Measurements from ENCODE around the gene PPFIA1.

The PPFIA1 gene

DNA sequence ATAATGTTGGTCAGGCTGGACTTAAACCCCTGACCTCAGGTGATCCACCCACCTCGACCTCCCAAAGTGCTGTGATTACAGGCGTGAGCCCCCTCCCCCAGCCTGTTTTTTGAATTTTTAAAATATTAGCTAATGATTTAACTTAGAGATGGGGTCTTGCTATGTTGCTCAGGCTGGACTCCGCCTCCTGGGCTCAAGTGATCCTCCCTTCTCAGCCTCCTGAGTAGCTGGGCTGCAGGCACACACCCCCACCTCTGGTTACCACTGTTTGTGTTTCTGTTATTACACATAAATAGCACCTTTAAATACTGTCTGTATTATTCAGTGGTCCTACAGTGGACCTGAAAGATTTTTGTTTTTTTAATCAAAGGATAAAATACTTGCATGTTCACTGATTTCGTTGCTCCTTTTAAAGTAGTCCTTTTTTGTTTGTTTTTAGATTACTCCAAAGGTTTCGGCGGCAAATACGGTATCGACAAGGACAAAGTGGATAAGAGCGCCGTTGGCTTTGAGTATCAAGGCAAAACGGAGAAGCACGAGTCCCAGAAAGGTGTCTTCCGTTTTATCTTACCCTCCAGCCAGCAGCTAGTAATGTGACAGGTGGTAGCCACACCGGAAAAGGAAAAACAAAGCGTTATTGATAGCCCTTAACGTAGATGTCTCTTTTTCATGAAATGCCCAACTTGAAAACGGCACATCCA is 149.0 kb downstream of the PPFIA1 start:
- DNase-seq, result no peak

- DNase-seq, result no peak
These were observed 149.5 kb downstream of the PPFIA1 start for GRCh38 chr11:70420008-70420464.

GRCh38 chr11:70420496-70420895 is 150.0 kb downstream of the PPFIA1 start:
- no peak for DNase-seq

DNA sequence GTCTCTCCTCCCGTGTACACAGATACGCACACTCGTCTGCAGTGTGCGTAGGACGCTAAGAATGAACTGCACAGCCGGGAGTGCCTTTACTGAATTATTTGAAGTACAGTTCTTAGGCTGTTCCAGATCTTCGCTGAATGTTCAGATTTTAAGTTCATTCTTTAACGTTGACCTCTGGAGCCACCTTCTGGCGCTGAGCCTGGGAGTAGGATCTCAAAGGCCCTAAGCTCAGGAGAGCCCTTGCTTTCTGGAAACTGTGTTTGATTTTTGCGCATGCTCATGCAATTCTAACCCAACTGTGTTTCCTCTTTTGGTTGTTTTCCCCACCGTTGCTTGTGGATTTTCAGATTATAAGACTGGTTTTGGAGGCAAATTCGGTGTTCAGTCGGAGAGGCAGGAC is 150.6 kb downstream of the PPFIA1 start:
- DNase-seq, result no peak

DNA sequence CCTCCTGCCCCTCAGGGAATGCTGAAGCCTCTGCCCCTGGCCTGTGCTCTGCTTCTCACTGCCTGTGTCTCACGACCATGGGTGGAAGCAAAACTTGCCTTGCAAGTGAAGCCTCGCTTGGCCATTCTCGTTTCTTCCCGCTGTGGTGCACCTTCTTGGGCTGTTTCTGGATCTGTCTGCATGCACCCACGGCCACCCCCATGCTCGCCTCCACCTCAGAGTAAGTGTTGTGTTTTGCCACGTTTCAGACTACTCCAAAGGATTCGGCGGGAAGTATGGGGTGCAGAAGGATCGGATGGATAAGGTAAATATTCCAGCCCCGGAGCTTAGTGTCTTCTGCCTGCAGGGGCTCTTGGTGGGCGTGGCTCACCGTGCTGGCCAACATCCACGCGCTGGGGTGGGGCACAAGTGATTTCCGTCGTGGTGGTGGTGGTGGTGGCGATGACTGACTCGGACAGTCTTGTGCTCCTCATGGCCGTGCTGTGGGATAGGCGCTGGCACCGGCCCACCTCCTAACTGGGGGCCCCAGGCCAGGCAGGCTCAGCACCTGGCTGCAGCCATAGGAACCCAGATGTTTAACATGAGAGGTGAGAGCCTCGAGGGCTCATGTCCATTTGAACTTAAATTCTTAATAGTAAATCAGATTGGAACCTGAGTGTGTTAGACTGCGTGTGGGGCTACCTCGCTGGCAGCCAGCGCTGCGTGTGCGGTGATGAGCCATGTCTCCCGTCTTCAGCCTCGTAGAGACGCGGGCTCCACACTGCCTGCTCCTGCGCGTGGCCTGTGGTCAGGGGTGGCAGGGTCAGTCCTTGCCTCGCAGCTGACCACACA is 152.4 kb downstream of the PPFIA1 start:
- no peak for DNase-seq

DNA sequence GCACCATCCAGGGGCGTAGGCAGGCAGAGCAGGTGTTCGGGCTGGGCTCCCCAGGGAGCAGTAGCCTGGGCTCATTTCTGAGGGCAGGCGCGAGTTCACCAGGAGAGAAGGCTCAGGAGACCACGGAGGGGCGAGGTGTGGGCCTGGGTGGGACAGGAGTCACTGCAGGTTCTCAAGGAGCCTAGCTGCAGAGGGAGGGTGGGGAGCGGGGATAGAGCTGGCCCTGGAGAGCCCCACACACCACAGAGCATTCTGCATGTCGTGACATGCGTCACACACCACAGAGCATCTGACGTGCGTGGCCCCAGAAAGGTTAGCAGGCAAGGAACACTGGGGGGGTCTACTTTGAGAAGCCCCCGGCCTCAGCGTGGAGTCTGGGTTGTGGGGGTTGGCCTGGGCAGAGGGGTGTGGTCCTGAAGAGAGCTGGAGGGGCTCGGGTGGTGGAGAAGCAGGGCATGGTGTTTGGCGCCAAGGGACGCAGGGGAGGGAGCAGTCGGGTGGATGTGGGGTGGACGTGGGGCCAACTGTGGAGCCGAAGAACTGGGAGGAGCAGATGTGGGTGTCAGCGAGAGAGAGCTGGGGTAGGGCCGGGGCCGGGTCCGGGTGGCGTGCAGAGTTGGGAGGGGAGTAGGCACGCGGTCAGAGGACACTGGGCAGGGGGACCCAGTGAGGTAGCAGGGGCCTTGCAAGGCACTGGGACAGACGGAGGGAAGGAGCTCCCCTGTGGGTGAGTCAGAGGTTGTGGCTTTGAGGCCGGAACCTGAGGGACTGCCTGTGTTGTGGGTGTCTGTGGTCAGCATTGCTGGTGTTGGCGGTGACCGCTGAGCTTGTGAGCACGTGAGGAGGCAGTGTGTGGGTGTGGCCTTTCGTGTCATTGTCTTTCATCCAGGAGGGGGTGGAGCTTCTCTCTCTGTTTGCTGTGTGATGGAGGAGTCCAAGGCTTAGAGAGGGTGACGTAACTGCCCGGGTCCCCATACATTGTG is 153.3 kb downstream of the PPFIA1 start:
- no peak for DNase-seq

- DNase-seq, result no peak
These were observed 154.4 kb downstream of the PPFIA1 start for GRCh38 chr11:70424765-70425344.

- DNase-seq, result no peak
These were observed 156.9 kb downstream of the PPFIA1 start for GRCh38 chr11:70427436-70427835.

- no peak for DNase-seq
These were observed 158.4 kb downstream of the PPFIA1 start for GRCh38 chr11:70428701-70429427.

- DNase-seq, result no peak
These were observed 158.9 kb downstream of the PPFIA1 start for GRCh38 chr11:70429428-70429705.

DNA sequence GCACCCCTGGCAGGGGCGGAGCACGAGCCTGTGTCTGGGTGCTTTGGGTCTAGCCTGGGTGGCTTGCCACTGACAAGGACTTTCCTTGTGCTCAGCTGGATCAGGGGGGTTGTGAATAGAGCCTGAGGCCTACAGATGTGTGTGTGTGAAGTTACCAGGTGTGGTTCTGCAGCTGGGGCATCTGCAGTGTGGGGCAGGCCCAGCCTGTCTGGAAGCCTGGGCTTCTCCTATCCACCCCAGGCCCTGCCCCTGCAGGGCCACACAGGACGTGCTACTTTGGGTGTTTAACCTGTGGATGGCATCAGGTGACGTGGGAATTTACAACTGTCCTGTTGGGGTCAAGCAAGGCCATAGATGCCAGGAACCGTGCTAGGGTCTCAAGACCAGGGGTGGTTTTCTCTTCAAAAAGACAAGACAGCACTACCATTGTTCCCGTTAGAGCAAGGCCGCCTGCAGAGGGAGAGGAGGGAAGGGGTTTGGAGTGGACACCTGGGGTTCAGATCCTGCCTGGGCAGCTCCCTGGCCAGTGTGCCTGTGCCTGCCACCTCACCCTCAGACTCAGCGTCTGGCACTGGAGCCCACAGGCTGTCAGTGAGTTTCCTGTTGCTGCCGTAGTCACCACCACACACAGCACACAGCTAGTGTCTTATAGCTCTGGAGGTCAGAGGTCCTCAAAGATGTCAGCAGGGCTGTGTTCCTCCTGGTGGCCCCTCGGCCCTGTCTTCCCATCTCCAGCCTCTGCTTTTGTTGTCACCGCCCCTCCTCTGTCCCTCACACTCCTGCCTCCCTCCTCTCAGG is 159.4 kb downstream of the PPFIA1 start:
- no peak for DNase-seq

DNA sequence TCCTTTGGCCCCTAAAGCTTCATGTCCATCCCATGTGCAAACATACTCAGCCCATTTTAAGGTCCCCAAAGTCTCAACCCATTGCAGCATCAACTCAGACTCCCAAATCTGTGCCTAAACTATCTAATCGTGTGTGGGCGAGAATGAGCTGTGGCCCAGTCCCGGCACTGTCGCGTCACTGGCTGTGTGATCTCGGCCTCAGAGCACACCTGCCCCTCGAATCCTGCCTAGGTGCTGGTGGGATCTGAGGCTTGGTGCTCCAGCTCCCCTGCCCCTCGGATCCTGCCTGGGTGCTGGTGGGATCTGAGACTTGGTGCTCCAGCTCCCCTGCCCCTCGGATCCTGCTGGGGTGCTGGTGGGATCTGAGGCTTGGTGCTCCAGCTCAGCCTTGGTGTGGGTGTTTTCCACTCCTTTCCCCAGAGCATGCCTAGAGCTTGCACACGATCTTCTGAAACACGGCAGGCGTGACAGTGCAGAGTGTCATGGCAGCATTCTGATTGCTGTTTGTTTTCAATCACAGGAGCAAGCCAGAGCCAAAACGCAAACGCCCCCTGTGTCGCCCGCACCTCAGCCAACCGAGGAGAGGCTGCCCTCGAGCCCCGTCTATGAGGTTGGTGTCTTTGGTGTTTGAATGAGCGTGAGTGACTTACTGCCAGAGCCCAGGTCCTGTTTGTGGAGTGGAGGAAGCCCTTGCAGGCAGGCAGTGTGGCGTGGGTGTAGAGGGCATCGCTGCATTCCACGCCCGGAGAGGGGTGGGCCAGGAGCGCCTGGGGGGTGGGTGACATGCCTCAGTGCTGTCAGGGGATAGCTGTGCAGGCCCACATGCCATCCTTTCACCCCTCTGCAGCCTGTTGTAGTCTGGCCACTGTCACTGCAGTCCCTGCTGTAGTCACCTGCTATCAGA is 160.4 kb downstream of the PPFIA1 start:
- no peak for DNase-seq

- DNase-seq, result no peak
These were observed 161.1 kb downstream of the PPFIA1 start for GRCh38 chr11:70431611-70432010.

DNA sequence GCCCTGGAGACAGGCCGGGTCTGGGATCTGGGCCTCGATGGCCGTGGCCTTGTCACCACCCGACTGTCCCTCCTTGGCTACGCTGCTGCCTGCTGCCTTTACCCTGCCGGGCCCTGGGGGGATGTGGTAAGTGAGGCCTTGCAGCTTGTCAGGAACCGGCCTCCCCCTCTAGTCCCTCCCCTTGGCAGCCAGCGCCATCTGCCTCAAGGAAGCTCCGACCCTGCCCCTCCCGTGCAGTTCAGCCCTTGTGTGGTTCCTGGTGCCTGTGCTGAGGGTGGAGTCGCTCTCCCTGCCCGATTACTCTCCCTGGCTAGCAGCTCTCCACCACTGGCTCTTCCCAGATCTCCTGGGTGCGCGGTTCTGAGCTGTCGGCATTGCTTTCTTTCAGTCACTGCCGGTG is 161.6 kb downstream of the PPFIA1 start:
- DNase-seq, result no peak

GRCh38 chr11:70432580-70432979 is 162.1 kb downstream of the PPFIA1 start:
- no peak for DNase-seq

GRCh38 chr11:70433038-70433437 is 162.5 kb downstream of the PPFIA1 start:
- DNase-seq, result no peak

GRCh38 chr11:70433526-70433925 is 163.0 kb downstream of the PPFIA1 start:
- DNase-seq, result no peak

Measured in right forelimb (tissue), 1 donor.